ENCODE data around the gene EGFLAM. TPM values are rescaled to one million over a fixed set of nuclear protein-coding genes. Genes with fewer than 3 reads are reported as not detected.

The EGFLAM gene
- total RNA-seq: 10 to 100 TPM in 3 of 9 donors, 1 to 10 TPM in 6; 5.1 to 19.4 (median 8.0) TPM
- polyA plus RNA-seq: 10 to 100 TPM in 1 of 2 donors, 1 to 10 TPM in 1; 4.7 to 11.2 TPM
- long read RNA-seq, donor 1, full-length matches to known transcripts: 3 of 15 reads
- long read RNA-seq, donor 1, partial matches to known transcripts: 8 of 15 reads
- long read RNA-seq, donor 1, other reads (novel, unspliced or antisense): 4 of 15 reads
- long read RNA-seq, donor 2, full-length matches to known transcripts: 6 of 9 reads
- long read RNA-seq, donor 2, partial matches to known transcripts: 3 of 9 reads
- long read RNA-seq, donor 2, other reads (novel, unspliced or antisense): 0 of 9 reads
- long read RNA-seq, donor 3, full-length matches to known transcripts: 4 of 6 reads
- long read RNA-seq, donor 3, partial matches to known transcripts: 2 of 6 reads
- long read RNA-seq, donor 3, other reads (novel, unspliced or antisense): 0 of 6 reads

GRCh38 chr5:38258319-38259061, at the start of gene EGFLAM:
TSS of gene EGFLAM (plus strand) at chr5:38258559. CDS start at chr5:38258755, 196 bp downstream.
- ATAC-seq (peak; percentile 47 to 82 (median 72)), DNase-seq (peak; percentile 46 to 70 (median 54))
- peaks cover 0 to 3% (median 0%) of the 10 kb centered on the region in 12 donors for H3K9me3 ChIP-seq
- intact Hi-C loops (cut with DNase I): no loop called here
- H3K4me3 ChIP-seq: peak within 1 kb of the TSS; percentile 18 to 81 (median 58)
- TF ChIP-seq CTCF (IDR thresholded peaks at IDR 0.05) (peak in 6 of 12 donors; percentile 17 to 32 (median 31)), POLR2A (IDR thresholded peaks at IDR 0.05) (no peak)
- H3K4me1 ChIP-seq: peaks cover 0 to 26% (median 10%) of the 10 kb centered on the region in 12 donors
- peaks cover 3 to 75% (median 33%) of the 10 kb centered on the region in 9 donors for H3K27me3 ChIP-seq
- H3K27ac ChIP-seq: peak within 1 kb of the TSS; percentile 12 to 82 (median 69)
- WGBS, 4 donors: 0 to 2% (median 1%) methylated on average over 40 to 73 of the region's 73 CpGs
- H3K36me3 ChIP-seq: no peaks in the 10 kb centered on the region

- TF ChIP-seq CTCF (IDR thresholded peaks at IDR 0.05) (peak; percentile 7 to 63 (median 44)), POLR2A (IDR thresholded peaks at IDR 0.05) (no peak)
- WGBS, 4 donors: 0 to 15% (median 7%) methylated on average over 1 of the region's 1 CpG
- Histone ChIP-seq H3K27ac (no peak overlapping the region), H3K9me3 (peaks cover 0 to 6% (median 0%) of the 10 kb centered on the region in 12 donors), H3K36me3 (no peaks in the 10 kb centered on the region), H3K4me3 (no peak overlapping the region), H3K27me3 (peaks cover 0 to 9% (median 0%) of the 10 kb centered on the region in 9 donors), H3K4me1 (no peaks in the 10 kb centered on the region)
- peak in 3 of 4 donors; percentile 34 to 46 (median 39) for ATAC-seq
- intact Hi-C loops (cut with DNase I): loop anchor here in 3 of 10 donors (5.0 to 10.0 kb wide), 4 partner anchors 196 to 606 kb away; no protein-coding TSS in a partner anchor
- peak in 2 of 5 donors; percentile 17 to 32 for DNase-seq
Observed at GRCh38 chr5:38208782-38209378, 49.5 kb upstream of the EGFLAM start.

GRCh38 chr5:38210676-38211353, 47.5 kb upstream of the EGFLAM start:
- Histone ChIP-seq H3K27me3 (peaks cover 0 to 2% (median 0%) of the 10 kb centered on the region in 9 donors), H3K36me3 (no peaks in the 10 kb centered on the region), H3K27ac (no peak overlapping the region), H3K4me1 (no peaks in the 10 kb centered on the region), H3K4me3 (no peak overlapping the region), H3K9me3 (peaks cover 0 to 6% (median 0%) of the 10 kb centered on the region in 12 donors)
- WGBS, 4 donors: 61 to 67% (median 65%) methylated on average over 8 of the region's 8 CpGs
- no peak for TF ChIP-seq POLR2A (IDR thresholded peaks at IDR 0.05)
- no peak for TF ChIP-seq CTCF (IDR thresholded peaks at IDR 0.05)
- ATAC-seq (no peak), DNase-seq (no peak)
- intact Hi-C loops (cut with DNase I): no loop called here

Measured in heart left ventricle (tissue), 16 donors.